CD4-positive, CD25-positive, alpha-beta regulatory T cell (primary cell): ENCODE measurements around the gene LRRC8B. TPM values are rescaled to one million over a fixed set of nuclear protein-coding genes. Genes with fewer than 3 reads are reported as not detected.
"Not testable (repeated sequence)": the region's sequence is repeated elsewhere in the genome, so short reads cannot be mapped to it uniquely, and the experiment has no call there.

Experiments used
- ATAC-seq, 2 donors: fragments of 150-1000 bp; cut with Tn5 transposase; one replicate each; pipeline ENCODE4 v1.10.0; 2021; ENCODE audit warnings: low read depth in 2 of 2, moderate number of reproducible peaks in 2 of 2, moderate library complexity in 1 of 2
- DNase-seq, 3 donors: peaks; one replicate each; pipeline versions ENCODE4 v3.0.0 to v3.0.0-alpha.2; 2012 to 2022; ENCODE audit warnings: mixed read lengths in 1 of 3
- H3K27ac ChIP-seq: one replicate; pipeline ENCODE4 v1.7.0; 2013; ENCODE audit warnings: mild to moderate bottlenecking, low read length; ENCODE audit not compliant: insufficient read depth, poor library complexity, severe bottlenecking
- H3K27me3 ChIP-seq: one replicate; pipeline ENCODE4 v1.7.0; 2013; ENCODE audit warnings: low read length; ENCODE audit not compliant: control insufficient read depth, insufficient read depth
- H3K36me3 ChIP-seq: one replicate; pipeline ENCODE4 v1.7.0; 2013; ENCODE audit warnings: mild to moderate bottlenecking, low read length, moderate library complexity; ENCODE audit not compliant: control insufficient read depth, insufficient read depth
- H3K4me1 ChIP-seq: 2 replicates; pipeline ENCODE4 v1.7.0; 2013; ENCODE audit warnings: mild to moderate bottlenecking, low read length; ENCODE audit not compliant: insufficient read depth, control insufficient read depth, poor library complexity, severe bottlenecking
- H3K4me3 ChIP-seq: one replicate; pipeline ENCODE4 v1.7.0; 2013; ENCODE audit warnings: low read depth, mild to moderate bottlenecking, low read length, moderate library complexity
- H3K9me3 ChIP-seq, 2 experiments: 1 replicate in 1 of 2; 2 replicates in 1 of 2; pipeline ENCODE4 v1.7.0; 2013; ENCODE audit warnings: low read length in 2 of 2, mild to moderate bottlenecking in 1 of 2, moderate library complexity in 1 of 2; ENCODE audit not compliant: control insufficient read depth in 2 of 2
- H3K27ac Mint-ChIP-seq, 3 donors: one replicate each; pipeline ENCODE4 v1.8.0; 2020 to 2022; ENCODE audit warnings: mild to moderate bottlenecking in 3 of 3, mixed read lengths in 3 of 3, moderate library complexity in 2 of 3
- H3K27me3 Mint-ChIP-seq: one replicate; pipeline ENCODE4 v1.8.0; 2022; ENCODE audit warnings: mild to moderate bottlenecking, mixed read lengths
- H3K36me3 Mint-ChIP-seq: one replicate; pipeline ENCODE4 v1.8.0; 2020; ENCODE audit warnings: mixed read lengths
- H3K4me1 Mint-ChIP-seq, 4 donors: one replicate each; pipeline ENCODE4 v1.8.0; 2020 to 2022; ENCODE audit warnings: mixed read lengths in 4 of 4, mild to moderate bottlenecking in 1 of 4
- H3K4me3 Mint-ChIP-seq, 4 donors: one replicate each; pipeline ENCODE4 v1.8.0; 2020 to 2022; ENCODE audit warnings: mild to moderate bottlenecking in 4 of 4, mixed read lengths in 4 of 4, moderate library complexity in 3 of 4
- H3K9me3 Mint-ChIP-seq, 7 donors: one replicate each; pipeline ENCODE4 v1.8.0; 2020 to 2022; ENCODE audit warnings: mixed read lengths in 7 of 7, mild to moderate bottlenecking in 3 of 7, moderate library complexity in 2 of 7
- polyA plus RNA-seq, 4 donors: library from polyadenylated mRNA; unstranded; fragments of 300-500 nt; fragmentation: Illumina TruSeq; gene quantifications; one replicate each; pipeline ENCODE4 v1.2.3, GENCODE V29; 2021
- total RNA-seq: library from RNA; stranded (reverse); gene quantifications from one replicate; pipeline ENCODE4 v1.2.3, GENCODE V29; 2022

The LRRC8B gene
- total and polyA plus RNA-seq, 5 donors from 2014 or later: 8.9 to 20.4 (median 19.1) TPM

- no peak overlapping the region for H3K27ac ChIP-seq
- no peaks in the 10 kb centered on the region for H3K9me3 ChIP-seq
- no peaks in the 10 kb centered on the region for H3K36me3 ChIP-seq
- no peaks in the 10 kb centered on the region for H3K4me1 ChIP-seq
- no peak for ATAC-seq
- H3K27ac Mint-ChIP-seq: no peak overlapping the region
- H3K27me3 Mint-ChIP-seq: peaks cover 4% of the 10 kb centered on the region
- H3K4me3 ChIP-seq: no peak overlapping the region
- H3K9me3 Mint-ChIP-seq: peaks cover 0 to 6% (median 4%) of the 10 kb centered on the region in 7 donors
- H3K36me3 Mint-ChIP-seq: no peaks in the 10 kb centered on the region
- peaks cover 0 to 12% (median under 1%) of the 10 kb centered on the region in 4 donors for H3K4me1 Mint-ChIP-seq
- no peak for DNase-seq
- H3K27me3 ChIP-seq: no peaks in the 10 kb centered on the region
- no peak overlapping the region for H3K4me3 Mint-ChIP-seq
Observed at GRCh38 chr1:89489047-89489729, 35.4 kb upstream of the LRRC8B start.

DNA sequence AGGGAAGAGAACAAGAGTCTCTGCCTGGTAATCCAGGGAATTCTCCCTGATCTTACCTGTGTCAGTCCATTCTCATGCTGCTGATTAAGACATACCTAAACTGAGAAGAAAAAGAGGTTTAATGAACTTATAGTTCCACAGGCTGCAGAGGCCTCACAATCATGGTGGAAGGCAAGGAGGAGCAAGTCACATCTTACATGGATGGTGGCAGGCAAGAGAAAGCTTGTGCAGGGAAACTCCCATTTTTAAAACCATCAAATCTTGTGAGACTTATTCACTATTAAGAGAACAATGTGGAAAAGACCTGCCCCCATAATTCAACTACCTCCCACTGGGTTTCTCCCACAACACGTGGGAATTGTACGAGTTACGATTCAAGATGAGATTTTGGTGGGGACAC lies 34.2 kb upstream of the LRRC8B start:
- Histone ChIP-seq H3K9me3 (no peaks in the 10 kb centered on the region), H3K27me3 (no peaks in the 10 kb centered on the region), H3K27ac (no peak overlapping the region), H3K4me3 (no peak overlapping the region), H3K4me1 (no peaks in the 10 kb centered on the region), H3K36me3 (no peaks in the 10 kb centered on the region)
- Mint-ChIP-seq H3K4me1 (peaks cover 0 to 12% (median under 1%) of the 10 kb centered on the region in 4 donors), H3K36me3 (no peaks in the 10 kb centered on the region), H3K27ac (no peak overlapping the region), H3K27me3 (peaks cover 4% of the 10 kb centered on the region), H3K9me3 (peaks cover 0 to 6% (median 4%) of the 10 kb centered on the region in 7 donors), H3K4me3 (peak overlapping the region in 1 of 4 donors; percentile 32)
- ATAC-seq (no peak), DNase-seq (no peak)

DNA sequence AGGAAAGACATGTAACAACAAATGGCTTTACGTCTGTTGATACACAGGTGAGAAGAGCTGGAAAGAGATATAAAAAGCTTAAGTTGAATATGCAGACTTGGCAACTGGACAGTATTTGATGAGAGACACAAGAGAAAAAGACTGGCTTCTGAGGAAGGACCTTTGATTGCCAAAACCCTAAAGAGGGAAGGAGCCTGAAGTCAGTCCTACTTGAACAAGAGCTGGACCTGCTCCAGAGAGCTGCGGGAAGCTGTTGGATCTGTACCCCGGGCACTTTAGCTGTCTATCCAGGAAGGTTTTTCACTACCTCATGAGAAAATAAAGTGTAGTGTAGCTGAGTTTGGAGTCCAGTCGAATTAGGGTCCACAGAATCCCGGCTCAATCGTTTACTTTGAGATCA lies 25.3 kb upstream of the LRRC8B start:
- ATAC-seq: no peak
- no peaks in the 10 kb centered on the region for H3K4me1 Mint-ChIP-seq

DNA sequence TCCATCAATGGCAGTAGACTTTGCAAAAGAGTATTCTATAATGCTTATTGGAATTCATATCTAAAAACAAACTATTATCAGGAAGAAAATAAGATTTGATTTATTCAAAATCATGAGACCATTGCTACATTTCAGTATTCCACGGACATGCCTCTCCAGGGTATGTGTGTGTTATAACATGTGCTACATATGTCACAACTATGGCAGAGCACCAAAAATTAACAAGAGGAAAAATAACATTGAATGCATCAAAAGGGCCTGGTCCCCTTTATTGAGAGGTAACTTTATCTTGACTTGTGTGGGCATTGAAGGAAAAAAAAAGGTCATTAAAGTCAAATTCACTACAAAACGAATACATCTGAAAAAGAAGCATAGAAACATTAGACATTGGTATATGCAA lies 22.6 kb upstream of the LRRC8B start:
- Mint-ChIP-seq H3K27me3 (peaks cover 41% of the 10 kb centered on the region), H3K4me1 (no peaks in the 10 kb centered on the region), H3K4me3 (no peak overlapping the region), H3K36me3 (no peaks in the 10 kb centered on the region), H3K9me3 (no peaks in the 10 kb centered on the region), H3K27ac (no peak overlapping the region)
- Histone ChIP-seq H3K27ac (no peak overlapping the region), H3K4me3 (no peak overlapping the region), H3K9me3 (no peaks in the 10 kb centered on the region), H3K36me3 (no peaks in the 10 kb centered on the region), H3K27me3 (peaks cover 7% of the 10 kb centered on the region), H3K4me1 (no peaks in the 10 kb centered on the region)
- DNase-seq: no peak
- no peak for ATAC-seq

More for the DNA sequence above, 25.3 kb upstream of the LRRC8B start:
- no peaks in the 10 kb centered on the region for H3K27me3 ChIP-seq
- Mint-ChIP-seq H3K4me3 (no peak overlapping the region), H3K9me3 (no peaks in the 10 kb centered on the region), H3K27me3 (peaks cover 26% of the 10 kb centered on the region), H3K36me3 (no peaks in the 10 kb centered on the region), H3K27ac (no peak overlapping the region)
- DNase-seq: no peak
- H3K36me3 ChIP-seq: no peaks in the 10 kb centered on the region
- no peaks in the 10 kb centered on the region for H3K9me3 ChIP-seq
- H3K4me3 ChIP-seq: no peak overlapping the region
- H3K27ac ChIP-seq: no peak overlapping the region
- H3K4me1 ChIP-seq: no peaks in the 10 kb centered on the region

GRCh38 chr1:89502895-89503294 lies 21.7 kb upstream of the LRRC8B start:
- Mint-ChIP-seq H3K27me3 (peaks cover 45% of the 10 kb centered on the region), H3K36me3 (no peaks in the 10 kb centered on the region), H3K27ac (no peak overlapping the region), H3K4me3 (no peak overlapping the region), H3K4me1 (no peaks in the 10 kb centered on the region), H3K9me3 (peaks cover 0 to 3% (median 0%) of the 10 kb centered on the region in 7 donors)
- Histone ChIP-seq H3K4me1 (no peaks in the 10 kb centered on the region), H3K36me3 (no peaks in the 10 kb centered on the region), H3K27ac (no peak overlapping the region), H3K9me3 (no peaks in the 10 kb centered on the region), H3K4me3 (no peak overlapping the region), H3K27me3 (peaks cover 7% of the 10 kb centered on the region)
- DNase-seq (no peak), ATAC-seq (no peak)

DNA sequence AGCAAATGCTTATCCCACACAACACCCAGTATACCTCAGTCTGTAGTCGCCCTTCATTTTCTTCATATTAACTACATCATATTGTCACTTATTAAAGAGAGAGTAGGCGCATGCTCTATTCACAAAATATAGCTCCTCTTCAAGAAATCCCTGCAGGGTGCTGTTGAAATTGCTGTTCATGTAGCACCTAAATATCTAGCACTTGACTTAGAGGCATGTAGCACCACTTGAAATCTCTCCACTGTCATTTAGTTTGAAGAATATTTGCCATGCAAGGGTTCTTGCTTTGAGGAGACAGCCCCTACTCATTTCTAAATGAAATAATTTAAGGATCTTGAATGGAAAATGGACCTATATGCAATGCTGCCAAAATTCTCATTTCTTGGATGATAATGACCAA lies 20.9 kb upstream of the LRRC8B start:
- H3K27me3 Mint-ChIP-seq: peaks cover 47% of the 10 kb centered on the region
- H3K36me3 ChIP-seq: no peaks in the 10 kb centered on the region
- no peaks in the 10 kb centered on the region for H3K36me3 Mint-ChIP-seq
- H3K4me3 ChIP-seq: no peak overlapping the region
- no peaks in the 10 kb centered on the region for H3K4me1 ChIP-seq
- H3K4me3 Mint-ChIP-seq: no peak overlapping the region
- H3K9me3 ChIP-seq: peaks cover 0 to 4% of the 10 kb centered on the region in 2 experiments
- DNase-seq: no peak
- no peak for ATAC-seq
- no peak overlapping the region for H3K27ac Mint-ChIP-seq
- H3K27ac ChIP-seq: no peak overlapping the region
- H3K9me3 Mint-ChIP-seq: peaks cover 0 to 7% (median 2%) of the 10 kb centered on the region in 7 donors
- H3K27me3 ChIP-seq: peaks cover 7% of the 10 kb centered on the region
- H3K4me1 Mint-ChIP-seq: no peaks in the 10 kb centered on the region

DNA sequence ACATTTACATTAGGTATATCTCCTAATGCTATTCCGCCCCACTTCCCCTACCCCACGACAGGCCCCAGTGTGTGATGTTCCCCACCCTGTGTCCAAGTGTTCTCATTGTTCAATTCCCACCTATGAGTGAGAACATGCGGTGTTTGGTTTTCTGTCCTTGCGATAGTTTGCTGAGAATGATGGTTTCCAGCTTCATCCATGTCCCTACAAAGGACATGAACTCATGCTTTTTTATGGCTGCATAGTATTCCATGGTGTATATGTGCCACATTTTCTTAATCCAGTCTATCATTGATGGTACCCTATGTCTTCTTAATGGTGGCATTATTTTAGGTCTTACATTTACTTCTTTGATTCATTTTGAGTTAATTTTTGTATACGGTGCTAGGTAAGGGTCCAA lies 14.6 kb upstream of the LRRC8B start:
- H3K4me3 ChIP-seq, H3K36me3 ChIP-seq, H3K4me1 Mint-ChIP-seq, H3K9me3 ChIP-seq, H3K27ac ChIP-seq, H3K4me3 Mint-ChIP-seq, H3K36me3 Mint-ChIP-seq, H3K27me3 ChIP-seq, ATAC-seq, DNase-seq, H3K27ac Mint-ChIP-seq, H3K4me1 ChIP-seq: not testable (repeated sequence)
- peaks cover 0 to 10% (median 4%) of the 10 kb centered on the region in 7 donors for H3K9me3 Mint-ChIP-seq
- H3K27me3 Mint-ChIP-seq: peaks cover 40% of the 10 kb centered on the region
